Mesendoderm (in vitro differentiated cells): ENCODE data around the gene SH3RF1.

Experiments used
- DNase-seq: peaks from one replicate; pipeline ENCODE4 v3.0.0; 2013
- H2AK5ac ChIP-seq: 2 replicates; pipeline ENCODE4 v1.6.1; 2013; ENCODE audit warnings: low read length, inconsistent platforms
- H2BK120ac ChIP-seq: 2 replicates; pipeline ENCODE4 v1.6.1; 2013; ENCODE audit warnings: low read depth, mild to moderate bottlenecking, low read length, moderate library complexity, mixed read lengths
- H2BK15ac ChIP-seq: replicated peaks from 2 replicates; pipeline ENCODE4 v1.6.1; 2013; ENCODE audit warnings: low read depth, mild to moderate bottlenecking, moderate library complexity
- H2BK5ac ChIP-seq: 2 replicates; pipeline ENCODE4 v1.6.1; 2013; ENCODE audit warnings: low read length, inconsistent platforms
- H3K18ac ChIP-seq: 2 replicates; pipeline ENCODE4 v1.6.1; 2013; ENCODE audit warnings: mild to moderate bottlenecking, low read length, mixed read lengths
- H3K23ac ChIP-seq: one replicate; pipeline ENCODE4 v1.6.1; 2013; ENCODE audit warnings: low read length
- H3K27ac ChIP-seq: 2 replicates; pipeline ENCODE4 v1.5.1; 2013; ENCODE audit warnings: low read depth, mild to moderate bottlenecking, inconsistent platforms, low read length, moderate library complexity
- H3K27me3 ChIP-seq: 2 replicates; pipeline ENCODE4 v1.6.1; 2013; ENCODE audit warnings: low read length, control low read depth, mild to moderate bottlenecking, inconsistent platforms; ENCODE audit not compliant: insufficient read depth, poor library complexity
- H3K36me3 ChIP-seq: 2 replicates; pipeline ENCODE4 v1.6.1; 2013; ENCODE audit warnings: low read length, inconsistent platforms; ENCODE audit not compliant: control insufficient read depth, insufficient read depth
- H3K4ac ChIP-seq: one replicate; pipeline ENCODE4 v1.6.1; 2013; ENCODE audit warnings: low read depth, mild to moderate bottlenecking, low read length, moderate library complexity
- H3K4me1 ChIP-seq: 2 replicates; pipeline ENCODE4 v1.6.1; 2013; ENCODE audit warnings: low read depth, low read length, inconsistent platforms; ENCODE audit not compliant: control insufficient read depth
- H3K4me2 ChIP-seq: 2 replicates; pipeline ENCODE4 v1.6.1; 2013; ENCODE audit warnings: low read length
- H3K4me3 ChIP-seq: 2 replicates; pipeline ENCODE4 v1.5.1; 2013; ENCODE audit warnings: mild to moderate bottlenecking, low read length
- H3K56ac ChIP-seq: one replicate; pipeline ENCODE4 v1.6.1; 2013; ENCODE audit warnings: low read length
- H3K79me1 ChIP-seq: 2 replicates; pipeline ENCODE4 v1.6.1; 2013; ENCODE audit warnings: low read length, inconsistent platforms
- H3K79me2 ChIP-seq: 2 replicates; pipeline ENCODE4 v1.6.1; 2013; ENCODE audit warnings: mild to moderate bottlenecking, low read length; ENCODE audit not compliant: control insufficient read depth, insufficient read depth
- H3K9ac ChIP-seq: 2 replicates; pipeline ENCODE4 v1.6.1; 2013; ENCODE audit warnings: low read length, inconsistent platforms
- H4K5ac ChIP-seq: one replicate; pipeline ENCODE4 v1.6.1; 2013; ENCODE audit warnings: low read length
- H4K8ac ChIP-seq: one replicate; pipeline ENCODE4 v1.6.1; 2013; ENCODE audit warnings: low read depth, mild to moderate bottlenecking, control low read depth, low read length, moderate library complexity
- WGBS: extraction: QIAGEN DNeasy Blood & Tissue Kit; methylation state at CpG from one replicate; pipeline ENCODE4 v1.1.7; 2013; ENCODE audit warnings: low lambda C conversion rate, missing lambda C conversion rate; ENCODE audit not compliant: insufficient coverage; ENCODE audit errors: extremely low coverage; 5-methylcytosine and 5-hydroxymethylcytosine counted together

The SH3RF1 gene

DNA sequence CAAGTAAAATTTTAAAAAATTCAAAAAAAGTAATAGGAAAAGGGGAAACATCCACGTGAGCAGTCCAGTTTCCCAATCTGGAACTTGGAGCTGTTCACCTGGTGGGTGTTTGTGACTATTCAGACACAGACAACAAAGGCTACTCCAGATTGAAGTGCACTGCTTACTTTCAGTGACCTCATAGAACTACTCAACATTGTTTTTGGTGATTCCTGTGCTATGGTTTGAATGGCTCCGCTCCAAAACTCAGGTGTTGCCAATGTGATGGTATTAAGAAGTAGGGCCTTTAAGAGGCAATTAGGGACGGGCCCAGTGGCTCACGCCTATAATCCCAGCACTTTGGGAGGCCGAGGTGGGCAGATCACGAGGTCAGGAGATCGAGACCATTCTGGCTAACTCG is 22.1 kb downstream of the SH3RF1 start:
- no peak overlapping the region for H3K4me2 ChIP-seq
- DNase-seq: no peak
- no peak overlapping the region for H2BK120ac ChIP-seq
- no peak overlapping the region for H4K5ac ChIP-seq
- H4K8ac ChIP-seq: no peak overlapping the region
- H3K27ac ChIP-seq: no peak overlapping the region
- H3K56ac ChIP-seq: no peak overlapping the region
- no peak overlapping the region for H2BK15ac ChIP-seq
- peaks cover 28% of the 10 kb centered on the region for H3K4me1 ChIP-seq
- peaks cover 38% of the 10 kb centered on the region for H3K79me2 ChIP-seq
- H3K79me1 ChIP-seq: peaks cover 5% of the 10 kb centered on the region
- no peak overlapping the region for H2BK5ac ChIP-seq
- WGBS: no CpG with 5 or more reads among the region's 8 CpGs
- no peak overlapping the region for H3K4me3 ChIP-seq
- H2AK5ac ChIP-seq: no peak overlapping the region
- no peak overlapping the region for H3K18ac ChIP-seq
- no peaks in the 10 kb centered on the region for H3K27me3 ChIP-seq
- no peak overlapping the region for H3K4ac ChIP-seq
- H3K36me3 ChIP-seq: no peaks in the 10 kb centered on the region
- H3K9ac ChIP-seq: no peak overlapping the region
- H3K23ac ChIP-seq: no peak overlapping the region

DNA sequence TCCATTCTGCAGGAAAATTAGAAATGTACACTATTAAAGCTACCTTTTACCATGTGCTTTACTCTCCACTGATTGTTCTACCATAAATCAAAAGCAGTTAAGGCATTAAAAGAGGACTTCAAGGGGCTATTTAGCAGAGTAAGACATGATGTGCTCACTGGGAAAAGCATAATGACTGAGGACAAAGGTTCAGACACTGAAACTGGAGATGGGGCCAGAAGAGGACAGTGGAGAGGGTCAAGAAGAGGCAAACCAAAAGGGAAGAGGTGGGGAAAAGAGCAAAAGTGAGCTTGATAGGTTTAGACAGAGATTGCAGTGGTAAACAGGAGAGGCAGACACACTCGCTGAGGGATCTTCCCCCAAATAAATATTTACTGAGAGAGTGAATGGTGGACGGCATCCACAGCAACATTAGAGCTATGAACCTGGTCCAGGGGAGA is 23.8 kb downstream of the SH3RF1 start:
- Histone ChIP-seq H3K4ac (no peak overlapping the region), H3K4me3 (no peak overlapping the region), H3K56ac (no peak overlapping the region), H3K36me3 (no peaks in the 10 kb centered on the region), H3K18ac (no peak overlapping the region), H3K4me2 (no peak overlapping the region), H3K4me1 (peaks cover 26% of the 10 kb centered on the region), H2BK5ac (no peak overlapping the region), H3K27ac (no peak overlapping the region), H3K79me2 (peaks cover 46% of the 10 kb centered on the region), H3K79me1 (peaks cover 10% of the 10 kb centered on the region), H3K23ac (no peak overlapping the region), H4K5ac (no peak overlapping the region), H2BK15ac (no peak overlapping the region), H3K27me3 (no peaks in the 10 kb centered on the region), H4K8ac (no peak overlapping the region), H2AK5ac (no peak overlapping the region), H3K9ac (no peak overlapping the region), H2BK120ac (no peak overlapping the region)
- WGBS: no CpG with 5 or more reads among the region's 2 CpGs
- DNase-seq: no peak

DNA sequence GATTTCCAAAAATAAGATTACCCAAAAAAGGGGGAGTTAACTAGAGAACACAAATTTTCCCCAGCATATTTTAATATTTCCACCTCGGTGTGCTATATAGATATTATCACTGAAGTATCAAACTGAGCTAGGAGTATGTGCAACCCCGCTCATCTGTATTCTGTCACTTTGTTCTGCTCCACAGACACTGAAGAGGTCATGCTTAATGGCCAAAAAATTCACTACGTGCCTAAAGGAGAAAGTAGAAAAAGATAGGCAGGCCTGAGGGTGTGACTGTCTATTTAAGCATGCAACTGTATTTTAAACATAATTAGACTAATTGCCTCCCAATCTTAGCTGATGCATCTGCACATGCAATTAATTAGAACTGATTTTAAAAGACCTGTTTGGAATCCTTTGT is 24.5 kb downstream of the SH3RF1 start:
- DNase-seq: no peak
- Histone ChIP-seq H3K27ac (no peak overlapping the region), H2BK15ac (no peak overlapping the region), H2BK120ac (no peak overlapping the region), H3K9ac (no peak overlapping the region), H3K4me3 (no peak overlapping the region), H4K5ac (no peak overlapping the region), H3K4me1 (peaks cover 20% of the 10 kb centered on the region), H2BK5ac (no peak overlapping the region), H4K8ac (no peak overlapping the region), H3K4me2 (no peak overlapping the region), H3K79me2 (peaks cover 46% of the 10 kb centered on the region), H3K4ac (no peak overlapping the region), H3K27me3 (no peaks in the 10 kb centered on the region), H3K23ac (no peak overlapping the region), H2AK5ac (no peak overlapping the region), H3K36me3 (no peaks in the 10 kb centered on the region), H3K56ac (no peak overlapping the region), H3K18ac (no peak overlapping the region), H3K79me1 (peaks cover 13% of the 10 kb centered on the region)
- WGBS: no CpG with 5 or more reads among the region's 3 CpGs

DNA sequence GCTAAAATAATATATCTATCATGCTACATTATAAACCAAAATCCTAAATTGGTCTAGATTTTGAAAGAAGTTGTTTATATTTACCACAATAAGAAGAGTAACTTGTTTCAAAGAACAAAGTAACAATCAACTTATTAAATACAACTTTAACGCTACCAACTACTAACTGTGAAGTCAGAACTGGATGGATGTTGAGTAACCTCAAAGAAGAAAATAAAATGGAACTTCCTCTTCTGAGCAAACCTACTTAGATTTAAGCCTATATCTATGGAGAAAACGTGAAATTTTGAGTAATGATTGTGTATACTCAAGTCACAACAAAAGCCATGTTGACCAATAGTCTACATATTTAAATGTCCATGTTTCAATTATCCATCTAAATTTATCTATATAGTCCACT is 25.7 kb downstream of the SH3RF1 start:
- no peak overlapping the region for H3K18ac ChIP-seq
- H3K23ac ChIP-seq: no peak overlapping the region
- no peak overlapping the region for H3K4ac ChIP-seq
- peaks cover 47% of the 10 kb centered on the region for H3K79me2 ChIP-seq
- no peak overlapping the region for H3K4me2 ChIP-seq
- no peak overlapping the region for H2AK5ac ChIP-seq
- H3K4me3 ChIP-seq: no peak overlapping the region
- no peak overlapping the region for H3K9ac ChIP-seq
- H3K79me1 ChIP-seq: peaks cover 16% of the 10 kb centered on the region
- no CpG with 5 or more reads among the region's 2 CpGs for WGBS
- no peak overlapping the region for H3K27ac ChIP-seq
- H3K36me3 ChIP-seq: no peaks in the 10 kb centered on the region
- H2BK120ac ChIP-seq: no peak overlapping the region
- no peak overlapping the region for H2BK15ac ChIP-seq
- H2BK5ac ChIP-seq: no peak overlapping the region
- DNase-seq: no peak
- H4K5ac ChIP-seq: no peak overlapping the region
- no peak overlapping the region for H3K56ac ChIP-seq
- H4K8ac ChIP-seq: no peak overlapping the region
- H3K27me3 ChIP-seq: no peaks in the 10 kb centered on the region
- peaks cover 11% of the 10 kb centered on the region for H3K4me1 ChIP-seq

DNA sequence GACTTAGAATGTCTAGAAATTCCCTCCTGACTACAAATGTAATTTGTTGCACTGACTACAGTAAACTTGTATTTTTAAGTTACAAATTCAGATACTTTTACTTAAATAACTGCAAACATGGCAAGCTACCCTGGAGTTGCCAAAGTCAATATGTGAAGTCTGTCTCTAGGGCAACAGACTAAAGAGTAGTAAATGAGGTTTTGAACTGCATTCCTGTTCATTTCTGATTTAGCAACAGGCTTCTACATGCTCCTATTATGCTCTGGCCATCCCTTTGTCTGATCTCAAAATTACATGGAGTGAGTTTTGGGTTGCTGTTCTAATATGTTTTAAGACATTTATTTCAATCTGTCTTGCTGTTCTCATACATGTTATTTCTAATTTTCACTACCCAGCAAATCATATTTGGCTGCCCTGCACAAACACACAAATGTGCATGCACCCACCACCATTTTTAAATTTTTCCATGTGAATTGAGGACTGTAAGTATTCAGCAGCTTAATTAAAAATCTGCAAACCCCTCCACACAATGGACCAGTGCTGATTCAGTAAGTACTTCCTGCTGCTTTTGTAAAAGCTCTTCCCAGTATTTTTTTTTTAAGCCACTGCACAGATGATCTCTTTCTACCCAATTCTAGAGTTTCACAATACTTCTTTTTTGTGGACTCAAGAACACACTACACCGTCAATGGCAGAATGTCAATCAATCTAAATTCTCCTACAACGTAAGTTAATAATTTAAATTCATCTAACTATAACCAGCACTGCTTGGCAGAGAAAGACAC is 26.7 kb downstream of the SH3RF1 start:
- H2BK15ac ChIP-seq: no peak overlapping the region
- H3K4ac ChIP-seq: no peak overlapping the region
- no peak for DNase-seq
- H3K4me2 ChIP-seq: no peak overlapping the region
- H3K36me3 ChIP-seq: no peaks in the 10 kb centered on the region
- H2BK5ac ChIP-seq: no peak overlapping the region
- no peak overlapping the region for H4K8ac ChIP-seq
- H3K23ac ChIP-seq: no peak overlapping the region
- peaks cover 16% of the 10 kb centered on the region for H3K79me1 ChIP-seq
- no peak overlapping the region for H3K9ac ChIP-seq
- H2BK120ac ChIP-seq: no peak overlapping the region
- H3K27ac ChIP-seq: no peak overlapping the region
- no peak overlapping the region for H4K5ac ChIP-seq
- peaks cover 38% of the 10 kb centered on the region for H3K79me2 ChIP-seq
- H3K4me1 ChIP-seq: peaks cover 11% of the 10 kb centered on the region
- WGBS: no CpG with 5 or more reads among the region's 2 CpGs
- no peak overlapping the region for H3K18ac ChIP-seq
- H3K27me3 ChIP-seq: no peaks in the 10 kb centered on the region
- H3K56ac ChIP-seq: no peak overlapping the region
- no peak overlapping the region for H2AK5ac ChIP-seq
- H3K4me3 ChIP-seq: no peak overlapping the region

DNA sequence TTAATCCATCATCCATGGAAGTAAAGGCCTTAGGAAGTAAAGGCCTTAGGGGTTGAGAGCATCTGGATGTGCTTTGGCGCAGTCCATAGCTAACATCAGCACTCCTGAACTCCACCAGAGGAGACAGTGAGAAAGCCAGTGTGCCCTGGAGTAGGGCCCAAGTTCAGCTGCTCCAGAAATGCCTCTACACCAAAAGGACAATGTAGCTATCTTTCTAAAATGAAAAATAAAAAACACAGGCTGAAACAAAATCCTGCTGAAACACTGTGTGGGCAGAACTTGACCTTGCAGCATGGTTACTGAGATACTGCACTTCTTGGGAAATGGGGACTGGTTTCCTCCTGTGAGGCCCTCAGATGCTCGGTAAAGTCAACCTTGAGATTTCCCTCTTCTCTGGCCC is 29.3 kb downstream of the SH3RF1 start:
- no peak for DNase-seq
- H3K4me1 ChIP-seq: peaks cover 9% of the 10 kb centered on the region
- peak overlapping the region; percentile 5 for H3K56ac ChIP-seq
- H3K4ac ChIP-seq: no peak overlapping the region
- H3K79me2 ChIP-seq: peaks cover 41% of the 10 kb centered on the region
- no CpG with 5 or more reads among the region's 2 CpGs for WGBS
- no peak overlapping the region for H4K5ac ChIP-seq
- no peak overlapping the region for H3K23ac ChIP-seq
- H3K4me3 ChIP-seq: no peak overlapping the region
- no peak overlapping the region for H3K4me2 ChIP-seq
- no peaks in the 10 kb centered on the region for H3K27me3 ChIP-seq
- no peak overlapping the region for H3K9ac ChIP-seq
- no peaks in the 10 kb centered on the region for H3K36me3 ChIP-seq
- no peak overlapping the region for H2AK5ac ChIP-seq
- no peak overlapping the region for H2BK15ac ChIP-seq
- peaks cover 19% of the 10 kb centered on the region for H3K79me1 ChIP-seq
- H4K8ac ChIP-seq: no peak overlapping the region
- H2BK120ac ChIP-seq: no peak overlapping the region
- no peak overlapping the region for H3K18ac ChIP-seq
- no peak overlapping the region for H2BK5ac ChIP-seq
- H3K27ac ChIP-seq: no peak overlapping the region
